Smooth muscle cell (in vitro differentiated cells): Measurements from ENCODE around the gene NOD1. TPM values are rescaled to one million over a fixed set of nuclear protein-coding genes. Genes with fewer than 3 reads are reported as not detected.

Experiments used
- DNase-seq: peaks from one replicate; lab custom pipeline; 2025; ENCODE audit not compliant: unreplicated experiment; lab: John Stamatoyannopoulos, UW
- H2AFZ ChIP-seq: fragments of 200-600 bp; sonication (generic); 2 replicates; pipeline ENCODE4 v1.6.0; 2016; ENCODE audit warnings: antibody characterized with exemption, low read depth, mild to moderate bottlenecking
- H3F3A ChIP-seq: fragments of 200-600 bp; sonication (generic); 2 replicates; pipeline ENCODE4 v1.6.0; 2017; ENCODE audit warnings: antibody characterized with exemption, low read depth
- H3K27ac ChIP-seq: fragments of 200-600 bp; sonication (generic); 2 replicates; pipeline ENCODE4 v1.5.1; 2016; ENCODE audit warnings: low read depth, mild to moderate bottlenecking
- H3K27me3 ChIP-seq: fragments of 200-600 bp; sonication (generic); 2 replicates; pipeline ENCODE4 v1.6.1; 2016; ENCODE audit warnings: low read depth, mild to moderate bottlenecking
- H3K36me3 ChIP-seq: fragments of 200-600 bp; sonication (generic); 2 replicates; pipeline ENCODE4 v1.5.1; 2016; ENCODE audit warnings: low read depth
- H3K4me1 ChIP-seq: fragments of 200-600 bp; sonication (generic); 2 replicates; pipeline ENCODE4 v1.5.1; 2016; ENCODE audit warnings: low read depth
- H3K4me2 ChIP-seq: fragments of 200-600 bp; sonication (generic); 2 replicates; pipeline ENCODE4 v1.6.0; 2016; ENCODE audit warnings: mild to moderate bottlenecking
- H3K4me3 ChIP-seq: fragments of 200-600 bp; sonication (generic); 2 replicates; pipeline ENCODE4 v1.5.1; 2016; ENCODE audit warnings: mild to moderate bottlenecking
- H3K79me2 ChIP-seq: fragments of 200-600 bp; sonication (generic); 2 replicates; pipeline ENCODE4 v1.6.0; 2016; ENCODE audit warnings: low read depth, mild to moderate bottlenecking
- H3K9ac ChIP-seq: fragments of 200-600 bp; sonication (generic); 2 replicates; pipeline ENCODE4 v1.6.0; 2016; ENCODE audit warnings: low read depth
- H3K9me3 ChIP-seq: fragments of 200-600 bp; sonication (generic); replicated peaks from 2 replicates; pipeline ENCODE4 v1.5.1; 2016; ENCODE audit warnings: low read depth
- H4K20me1 ChIP-seq: fragments of 200-600 bp; sonication (generic); 2 replicates; pipeline ENCODE4 v1.6.0; 2016; ENCODE audit warnings: low read depth
- CTCF ChIP-seq: fragments of 200-600 bp; sonication (generic); IDR thresholded peaks from 2 replicates; pipeline ENCODE4 v1.5.1; 2017; ENCODE audit warnings: borderline replicate concordance, mild to moderate bottlenecking, antibody characterized with exemption; ENCODE audit not compliant: insufficient read depth, poor library complexity, severe bottlenecking
- WGBS: methylation state at CpG from one replicate; pipeline ENCODE4 v1.1.7; 2016; ENCODE audit warnings: low lambda C conversion rate; 5-methylcytosine and 5-hydroxymethylcytosine counted together
- polyA plus RNA-seq: library from polyadenylated mRNA; unstranded; fragments of >200 nt; fragmentation: Nextera tagmentation; extraction: Ambion mirVana; gene quantifications from 2 replicates; pipeline ENCODE4 v1.2.1, GENCODE V29; 2016
- total RNA-seq: library from RNA; depleted of rRNA; stranded (reverse); fragments of >200 nt; gene quantifications from 2 replicates; pipeline ENCODE4 v1.2.3, GENCODE V29; 2014

NOD1 gene
- total and polyA plus RNA-seq, 2 experiments from 2014 or later: 8.6 to 10.5 TPM

GRCh38 chr7:30452280-30452930, 26.2 kb downstream of the NOD1 start:
- H3K4me2 ChIP-seq: no peak overlapping the region
- no peaks in the 10 kb centered on the region for H3K27me3 ChIP-seq
- 94% methylated on average over 27 of the region's 27 CpGs for WGBS
- TF ChIP-seq CTCF: no peak
- no peaks in the 10 kb centered on the region for H3K36me3 ChIP-seq
- H3K27ac ChIP-seq: no peak overlapping the region
- H4K20me1 ChIP-seq: no peaks in the 10 kb centered on the region
- H3F3A ChIP-seq: no peaks in the 10 kb centered on the region
- no peak for DNase-seq
- H3K9me3 ChIP-seq: no peaks in the 10 kb centered on the region
- no peaks in the 10 kb centered on the region for H3K79me2 ChIP-seq
- no peak overlapping the region for H2AFZ ChIP-seq
- H3K9ac ChIP-seq: no peak overlapping the region
- H3K4me1 ChIP-seq: no peaks in the 10 kb centered on the region
- no peak overlapping the region for H3K4me3 ChIP-seq

- H3K4me2 ChIP-seq: no peak overlapping the region
- no peak overlapping the region for H3K27ac ChIP-seq
- no peaks in the 10 kb centered on the region for H3K4me1 ChIP-seq
- 94% methylated on average over 29 of the region's 29 CpGs for WGBS
- no peaks in the 10 kb centered on the region for H3K27me3 ChIP-seq
- no peak for TF ChIP-seq CTCF
- no peak overlapping the region for H3K4me3 ChIP-seq
- H3K79me2 ChIP-seq: no peaks in the 10 kb centered on the region
- peaks cover 4% of the 10 kb centered on the region for H3K36me3 ChIP-seq
- H4K20me1 ChIP-seq: no peaks in the 10 kb centered on the region
- no peak for DNase-seq
- no peak overlapping the region for H2AFZ ChIP-seq
- no peaks in the 10 kb centered on the region for H3K9me3 ChIP-seq
- no peaks in the 10 kb centered on the region for H3F3A ChIP-seq
- H3K9ac ChIP-seq: no peak overlapping the region
Measured at GRCh38 chr7:30451539-30452279, 26.9 kb downstream of the NOD1 start.

GRCh38 chr7:30450983-30451497, 27.5 kb downstream of the NOD1 start:
- no peak overlapping the region for H3K27ac ChIP-seq
- no peaks in the 10 kb centered on the region for H3F3A ChIP-seq
- H3K27me3 ChIP-seq: no peaks in the 10 kb centered on the region
- WGBS: 95% methylated on average over 21 of the region's 22 CpGs
- H3K9me3 ChIP-seq: no peaks in the 10 kb centered on the region
- H3K36me3 ChIP-seq: peaks cover 5% of the 10 kb centered on the region
- H3K4me2 ChIP-seq: no peak overlapping the region
- H2AFZ ChIP-seq: no peak overlapping the region
- no peak for TF ChIP-seq CTCF
- no peaks in the 10 kb centered on the region for H3K79me2 ChIP-seq
- DNase-seq: no peak
- no peak overlapping the region for H3K9ac ChIP-seq
- no peak overlapping the region for H3K4me3 ChIP-seq
- H4K20me1 ChIP-seq: no peaks in the 10 kb centered on the region
- no peaks in the 10 kb centered on the region for H3K4me1 ChIP-seq
